ENCODE data around the gene CARHSP1.
"Not testable (repeated sequence)": the region's sequence is repeated elsewhere in the genome, so short reads cannot be mapped to it uniquely, and the experiment has no call there.

CARHSP1 gene

GRCh38 chr16:8853150-8853549, 15.7 kb downstream of the CARHSP1 start:
- no peak for FAIRE-seq

GRCh38 chr16:8852534-8852933, 16.3 kb downstream of the CARHSP1 start:
- no peak for FAIRE-seq

GRCh38 chr16:8851761-8852403, 16.9 kb downstream of the CARHSP1 start:
- no peak for FAIRE-seq

GRCh38 chr16:8850279-8850885, 18.4 kb downstream of the CARHSP1 start:
- no peak for FAIRE-seq

GRCh38 chr16:8849411-8850011, 19.3 kb downstream of the CARHSP1 start:
- no peak for FAIRE-seq

- no peak for FAIRE-seq
Measured at GRCh38 chr16:8848939-8849391, 19.8 kb downstream of the CARHSP1 start.

GRCh38 chr16:8848231-8848938, 20.4 kb downstream of the CARHSP1 start:
- no peak for FAIRE-seq

DNA sequence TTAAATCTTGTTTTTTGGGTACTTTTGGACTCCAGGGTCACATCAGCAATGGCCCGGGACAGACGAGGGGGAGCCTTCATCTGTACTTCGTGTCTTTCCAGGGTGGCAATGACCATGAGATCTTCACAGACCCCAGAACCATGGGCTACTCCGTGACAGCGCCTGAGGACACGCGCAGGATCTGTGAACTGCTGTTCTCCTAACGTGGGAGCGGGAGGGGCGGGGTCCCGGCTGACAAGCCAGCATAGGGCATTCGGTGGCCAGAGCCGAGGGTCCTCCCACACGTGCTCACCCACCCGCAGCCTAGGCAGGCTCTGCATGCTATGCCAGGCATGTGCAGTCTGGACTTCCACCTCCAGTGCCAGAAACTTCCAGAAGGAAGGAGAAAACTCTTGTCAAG, 21.2 kb downstream of the CARHSP1 start:
- FAIRE-seq = no peak

DNA sequence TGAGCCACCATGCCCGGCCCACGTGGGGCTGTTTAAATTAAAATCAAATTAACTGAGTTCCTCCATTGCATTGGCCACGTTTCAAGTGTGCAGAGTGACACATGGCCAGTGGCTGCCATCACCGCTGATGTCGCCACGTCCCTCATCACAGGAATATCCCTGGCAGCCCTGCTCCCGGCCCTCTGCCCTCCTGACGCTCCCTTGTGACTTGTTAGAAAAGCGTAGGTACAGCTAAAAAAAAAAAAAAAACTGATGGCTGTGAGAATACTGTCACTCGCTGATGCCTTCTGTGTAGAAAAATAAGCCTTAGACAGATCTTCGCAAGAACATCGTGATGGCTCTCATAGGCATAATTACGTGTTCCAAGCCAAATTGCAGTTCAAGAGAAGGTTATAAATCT, 21.7 kb downstream of the CARHSP1 start:
- no peak for FAIRE-seq

- no peak for FAIRE-seq
Measured at GRCh38 chr16:8846401-8846932, 22.3 kb downstream of the CARHSP1 start.

DNA sequence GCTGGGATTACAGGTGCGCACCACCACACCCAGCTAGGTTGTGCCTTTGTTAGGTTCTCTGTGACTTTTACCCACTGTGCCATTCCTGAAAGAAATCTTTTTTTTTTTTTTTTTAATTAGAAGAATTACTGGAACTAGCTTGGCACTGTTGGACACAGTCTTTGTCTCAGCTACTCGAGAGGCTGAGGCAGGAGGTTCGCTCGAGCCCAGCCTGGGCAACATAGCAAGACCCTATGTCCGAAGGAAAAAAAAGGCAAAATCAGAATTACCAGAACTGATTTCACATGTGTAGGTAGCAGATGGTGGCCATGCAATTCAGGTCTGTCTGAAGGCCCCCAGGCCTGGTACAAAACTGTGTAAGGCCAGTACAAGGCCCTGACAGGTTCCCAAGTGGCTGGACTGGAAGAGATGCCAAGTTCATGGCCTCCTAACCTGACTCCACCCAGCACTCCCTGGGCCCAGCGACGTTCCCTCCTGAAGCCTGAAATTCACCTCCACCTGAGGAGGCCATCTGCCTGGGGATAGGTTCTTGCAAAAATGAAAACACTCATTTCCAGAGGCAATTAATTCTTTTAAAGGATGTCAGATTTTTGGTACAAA, 23.0 kb downstream of the CARHSP1 start:
- FAIRE-seq = no peak

GRCh38 chr16:8843296-8843695, 25.5 kb downstream of the CARHSP1 start:
- FAIRE-seq = not testable (repeated sequence)

DNA sequence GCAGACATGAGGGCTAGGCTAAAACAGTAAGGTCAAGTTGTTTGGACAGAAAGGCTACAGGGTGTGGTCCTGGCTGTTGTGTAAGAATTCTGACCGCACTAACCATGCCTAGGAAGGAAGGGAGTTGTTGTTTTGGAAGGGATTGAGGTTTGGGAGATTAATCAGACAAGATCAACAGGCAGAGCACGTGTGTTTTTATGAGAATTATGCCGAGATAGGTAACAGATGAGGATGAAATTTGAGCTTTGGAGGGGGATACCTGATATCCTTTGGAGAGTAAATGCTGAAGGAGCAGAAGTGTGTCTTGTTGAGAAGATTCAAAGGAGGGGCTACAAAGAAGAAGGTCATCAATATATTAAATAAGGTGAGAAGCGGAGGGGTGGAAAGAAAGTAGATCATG, 26.8 kb downstream of the CARHSP1 start:
- FAIRE-seq = not testable (repeated sequence)

GRCh38 chr16:8837594-8837993, 31.2 kb downstream of the CARHSP1 start:
- FAIRE-seq = not testable (repeated sequence)

DNA sequence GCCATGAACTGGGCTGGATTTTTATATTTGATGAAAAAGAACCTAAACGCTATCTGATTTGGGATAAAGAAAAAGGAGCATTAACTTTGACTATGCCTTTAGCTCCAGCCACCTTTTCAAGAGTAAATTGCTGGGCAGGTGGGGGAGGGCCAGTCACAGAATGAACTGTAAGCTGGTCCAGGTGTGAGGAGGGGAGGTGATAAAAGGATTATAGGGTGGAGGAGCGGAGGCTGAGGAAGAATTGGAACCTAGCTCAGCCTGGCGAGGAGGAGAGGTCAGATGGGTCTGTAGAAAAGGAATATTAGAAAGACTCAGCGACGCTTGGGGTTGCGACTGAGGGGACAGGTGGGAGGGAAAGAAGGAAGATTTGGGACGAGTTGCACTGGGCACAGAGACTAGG, 32.0 kb downstream of the CARHSP1 start:
- not testable (repeated sequence) for FAIRE-seq

DNA sequence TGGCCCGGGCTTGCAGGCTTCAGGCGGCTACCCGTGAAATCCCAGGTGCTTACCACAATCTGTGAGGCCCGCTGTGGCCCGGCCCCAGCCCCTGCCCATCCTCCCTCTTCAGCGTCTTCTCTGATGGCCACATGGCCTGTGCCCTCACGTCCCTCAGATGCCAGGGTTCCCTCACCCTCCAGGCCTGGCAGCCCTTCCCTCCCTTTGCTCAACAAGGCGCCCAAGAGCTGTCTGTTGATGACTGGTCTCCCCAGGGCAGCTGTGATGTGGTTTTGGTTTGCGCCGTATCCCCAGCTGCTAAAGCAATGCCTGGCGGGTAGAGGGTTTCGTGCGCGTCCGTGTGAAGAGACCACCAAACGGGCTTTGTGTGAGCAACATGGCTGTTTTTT, 36.1 kb downstream of the CARHSP1 start:
- no peak for FAIRE-seq

DNA sequence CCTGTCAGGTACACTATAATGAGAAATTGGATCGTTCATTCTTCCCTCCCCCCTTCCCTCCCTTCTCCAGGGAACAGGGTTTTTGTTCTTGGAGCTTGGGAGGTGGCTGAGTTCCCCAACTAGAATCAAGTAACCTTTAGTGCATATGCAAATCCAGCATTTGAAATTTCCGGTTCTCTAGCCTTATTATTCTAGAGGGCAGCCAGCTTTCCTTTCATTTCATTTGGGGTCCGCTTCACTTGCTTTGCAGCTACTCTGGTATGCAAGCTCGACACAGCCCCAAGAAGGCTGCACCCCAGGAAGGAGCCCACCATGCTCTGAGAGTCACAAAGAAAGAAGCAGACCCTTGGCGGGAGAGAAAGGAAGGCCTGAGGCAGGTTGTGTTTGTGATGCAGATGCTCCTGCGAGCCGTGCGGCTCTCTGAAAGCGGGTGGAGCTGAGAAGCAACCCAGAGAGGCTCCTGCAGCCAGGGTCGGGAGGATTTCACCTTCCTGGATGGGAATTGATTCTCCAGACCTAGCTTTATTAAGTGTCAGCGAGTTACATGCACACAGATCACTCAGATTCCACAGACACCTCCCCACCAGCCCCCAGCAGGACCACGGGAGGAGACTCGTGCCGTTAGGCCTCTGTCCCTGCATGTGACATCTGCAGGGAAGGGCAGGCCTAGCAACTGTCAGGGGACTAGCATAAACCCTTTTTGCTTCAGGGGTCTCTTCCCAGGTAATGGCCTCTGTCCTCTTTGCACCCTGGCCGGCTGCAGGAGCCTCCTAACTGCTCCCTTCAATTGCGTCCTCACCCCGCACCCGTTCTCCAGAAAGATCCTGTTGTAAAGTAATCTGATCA, 36.7 kb downstream of the CARHSP1 start:
- no peak for FAIRE-seq

GRCh38 chr16:8831450-8831849, 37.4 kb downstream of the CARHSP1 start:
- FAIRE-seq = no peak

DNA sequence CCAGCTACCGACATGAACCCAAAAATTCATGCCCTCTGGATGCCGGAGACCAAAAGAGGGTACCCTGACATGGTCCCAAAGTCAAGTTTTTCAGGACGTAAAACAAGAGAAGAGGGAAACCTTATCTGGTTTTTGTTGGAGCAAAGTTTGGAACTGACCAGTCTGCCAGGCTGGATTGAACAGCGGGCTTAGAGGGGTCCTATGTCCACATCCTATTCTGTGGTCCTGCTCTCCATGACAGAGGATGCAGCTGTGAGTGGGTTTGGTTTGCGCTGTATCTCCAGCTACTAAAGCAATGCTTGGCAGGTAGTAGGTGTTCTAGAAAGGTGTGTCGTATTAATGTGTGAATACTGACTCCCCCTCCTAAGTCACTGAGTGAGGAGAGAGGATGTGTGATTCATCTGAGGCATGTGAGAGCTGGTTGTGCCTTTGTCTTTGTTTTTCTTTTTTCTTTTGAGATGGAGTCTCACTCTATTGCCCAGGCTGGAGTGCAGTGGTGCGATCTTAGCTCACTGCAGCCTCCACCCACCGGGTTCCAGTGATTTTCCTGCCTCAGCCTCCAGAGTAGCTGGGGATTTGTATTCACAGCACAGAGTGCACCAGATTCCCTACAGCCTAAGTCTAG, 40.2 kb downstream of the CARHSP1 start:
- FAIRE-seq = no peak

DNA sequence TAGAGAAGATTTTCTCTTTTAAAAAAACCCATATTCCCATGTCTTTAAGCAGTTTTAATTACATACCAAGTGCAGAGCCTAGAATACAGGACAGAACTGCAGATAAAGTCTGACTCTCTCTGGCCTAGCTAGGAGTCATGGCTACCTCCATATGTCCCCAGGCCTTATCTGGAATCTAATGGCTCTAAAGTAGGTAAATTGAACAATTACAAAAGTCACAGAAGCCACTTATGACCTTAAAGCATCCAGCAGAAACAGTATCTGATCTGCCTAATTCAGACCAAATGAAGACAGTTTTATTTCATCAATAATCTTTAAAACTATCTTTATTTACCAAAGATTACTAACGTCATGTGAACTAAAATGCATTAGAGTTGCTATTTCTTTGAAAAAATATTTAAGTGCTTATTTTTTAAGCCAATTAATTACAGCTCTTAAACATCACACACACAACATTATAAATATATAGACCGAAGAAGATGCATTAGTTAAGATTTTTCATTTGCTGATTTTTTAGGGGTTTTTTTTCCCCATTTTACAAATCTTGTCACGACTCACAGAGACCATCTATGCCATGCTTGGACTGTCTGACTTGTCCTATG, 42.4 kb downstream of the CARHSP1 start:
- FAIRE-seq = no peak

DNA sequence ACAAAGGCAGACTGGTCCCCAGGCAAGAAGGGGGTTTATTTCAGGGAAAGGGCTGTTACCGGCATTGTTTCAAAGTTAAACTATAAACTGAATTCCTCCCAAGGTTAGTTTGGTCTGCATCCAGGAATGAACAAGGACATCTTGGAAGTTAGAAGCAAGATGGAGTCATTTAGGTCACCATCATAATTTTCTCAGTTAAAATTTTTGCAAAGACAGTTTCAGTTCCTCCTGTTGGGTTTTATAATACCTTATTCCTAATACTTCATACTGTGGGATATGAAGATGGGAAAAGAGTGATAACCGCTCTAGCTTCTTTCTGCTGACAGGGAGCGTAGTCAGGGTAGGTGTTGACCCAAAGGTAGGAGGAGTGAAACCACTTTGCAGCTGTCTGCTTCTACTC, 46.4 kb downstream of the CARHSP1 start:
- no peak for FAIRE-seq

Data from A204.1 (cell line).